DOHH2 (cell line): Measurements from ENCODE around the gene AHRR.

Experiments used
- H3F3A ChIP-seq: fragments of 200-600 bp; sonication (generic), shearing (Covaris generic); 2 replicates; pipeline ENCODE4 v1.6.0; 2016; ENCODE audit warnings: antibody characterized with exemption, mild to moderate bottlenecking; ENCODE audit not compliant: control insufficient read depth, insufficient read depth
- H3K27ac ChIP-seq: fragments of 200-600 bp; sonication (generic); 2 replicates; pipeline ENCODE4 v1.5.1; 2014; ENCODE audit warnings: low read depth, mild to moderate bottlenecking, low read length, moderate library complexity
- H3K27me3 ChIP-seq: fragments of 200-600 bp; sonication (generic); 2 replicates; pipeline ENCODE4 v1.6.1; 2014; ENCODE audit warnings: mild to moderate bottlenecking, low read length, mixed read lengths; ENCODE audit not compliant: control insufficient read depth
- H3K36me3 ChIP-seq: fragments of 200-600 bp; sonication (generic); 2 replicates; pipeline ENCODE4 v1.6.1; 2014; ENCODE audit warnings: mild to moderate bottlenecking, low read length, moderate library complexity, mixed read lengths; ENCODE audit not compliant: control insufficient read depth
- H3K4me1 ChIP-seq: fragments of 200-600 bp; sonication (generic); 2 replicates; pipeline ENCODE4 v1.6.1; 2014; ENCODE audit warnings: mild to moderate bottlenecking, low read length, mixed read lengths; ENCODE audit not compliant: control insufficient read depth
- H3K4me2 ChIP-seq: fragments of 200-600 bp; sonication (generic); 2 replicates; pipeline ENCODE4 v1.6.0; 2014; ENCODE audit warnings: mild to moderate bottlenecking, low read length, moderate library complexity
- H3K4me3 ChIP-seq: fragments of 200-600 bp; sonication (generic); 2 replicates; pipeline ENCODE4 v1.5.1; 2014; ENCODE audit warnings: mild to moderate bottlenecking, low read length, mixed read lengths
- H3K79me2 ChIP-seq: fragments of 200-600 bp; sonication (generic); 2 replicates; pipeline ENCODE4 v1.6.1; 2014; ENCODE audit warnings: mild to moderate bottlenecking, low read length, mixed read lengths; ENCODE audit not compliant: control insufficient read depth
- H3K9me2 ChIP-seq: fragments of 200-600 bp; sonication (generic); replicated peaks from 2 replicates; pipeline ENCODE4 v1.6.1; 2014; ENCODE audit warnings: mild to moderate bottlenecking, low read length, mixed read lengths; ENCODE audit not compliant: control insufficient read depth
- H3K9me3 ChIP-seq: fragments of 200-600 bp; sonication (generic); 2 replicates; pipeline ENCODE4 v1.6.1; 2014; ENCODE audit warnings: antibody characterized with exemption, low read length, mixed read lengths; ENCODE audit not compliant: control insufficient read depth, insufficient read depth
- H4K20me1 ChIP-seq: fragments of 200-600 bp; sonication (generic); 2 replicates; pipeline ENCODE4 v1.6.0; 2014; ENCODE audit warnings: low read depth, mild to moderate bottlenecking, antibody characterized with exemption, low read length, moderate library complexity; ENCODE audit not compliant: control insufficient read depth, insufficient read depth
- EZH2phosphoT487 ChIP-seq: fragments of 200-600 bp; sonication (generic); IDR thresholded peaks from 2 replicates; pipeline ENCODE4 v1.6.1; 2017; ENCODE audit warnings: borderline replicate concordance, mild to moderate bottlenecking, antibody characterized with exemption, low read length, moderate library complexity, mixed read lengths
- TF ChIP-seq, protein P1 (sequence below): fragments of 200-600 bp; sonication (generic); IDR thresholded peaks from one replicate; pipeline ENCODE4 v1.5.1; 2014; ENCODE audit warnings: antibody characterized with exemption, mild to moderate bottlenecking, low read depth, low read length; ENCODE audit not compliant: poor library complexity, severe bottlenecking

AHRR gene

GRCh38 chr5:483434-484140 lies 162.1 kb downstream of the AHRR start:
- Histone ChIP-seq H3F3A (no peaks in the 10 kb centered on the region), H3K27me3 (no peaks in the 10 kb centered on the region), H3K79me2 (no peaks in the 10 kb centered on the region), H3K4me3 (no peak overlapping the region), H3K9me2 (no peaks in the 10 kb centered on the region), H3K27ac (no peak overlapping the region), H3K4me1 (no peaks in the 10 kb centered on the region), H3K36me3 (no peaks in the 10 kb centered on the region), H4K20me1 (no peaks in the 10 kb centered on the region), H3K4me2 (no peak overlapping the region), H3K9me3 (no peaks in the 10 kb centered on the region)
- TF ChIP-seq EZH2phosphoT487 = no peak
- TF ChIP-seq, protein P1, sequence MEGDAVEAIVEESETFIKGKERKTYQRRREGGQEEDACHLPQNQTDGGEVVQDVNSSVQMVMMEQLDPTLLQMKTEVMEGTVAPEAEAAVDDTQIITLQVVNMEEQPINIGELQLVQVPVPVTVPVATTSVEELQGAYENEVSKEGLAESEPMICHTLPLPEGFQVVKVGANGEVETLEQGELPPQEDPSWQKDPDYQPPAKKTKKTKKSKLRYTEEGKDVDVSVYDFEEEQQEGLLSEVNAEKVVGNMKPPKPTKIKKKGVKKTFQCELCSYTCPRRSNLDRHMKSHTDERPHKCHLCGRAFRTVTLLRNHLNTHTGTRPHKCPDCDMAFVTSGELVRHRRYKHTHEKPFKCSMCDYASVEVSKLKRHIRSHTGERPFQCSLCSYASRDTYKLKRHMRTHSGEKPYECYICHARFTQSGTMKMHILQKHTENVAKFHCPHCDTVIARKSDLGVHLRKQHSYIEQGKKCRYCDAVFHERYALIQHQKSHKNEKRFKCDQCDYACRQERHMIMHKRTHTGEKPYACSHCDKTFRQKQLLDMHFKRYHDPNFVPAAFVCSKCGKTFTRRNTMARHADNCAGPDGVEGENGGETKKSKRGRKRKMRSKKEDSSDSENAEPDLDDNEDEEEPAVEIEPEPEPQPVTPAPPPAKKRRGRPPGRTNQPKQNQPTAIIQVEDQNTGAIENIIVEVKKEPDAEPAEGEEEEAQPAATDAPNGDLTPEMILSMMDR = no peak

- Histone ChIP-seq H3K9me3 (no peaks in the 10 kb centered on the region), H3F3A (no peaks in the 10 kb centered on the region), H3K27me3 (no peaks in the 10 kb centered on the region), H3K4me1 (no peaks in the 10 kb centered on the region), H4K20me1 (no peaks in the 10 kb centered on the region), H3K9me2 (no peaks in the 10 kb centered on the region), H3K36me3 (no peaks in the 10 kb centered on the region), H3K79me2 (no peaks in the 10 kb centered on the region), H3K4me2 (no peak overlapping the region), H3K4me3 (no peak overlapping the region), H3K27ac (no peak overlapping the region)
- TF ChIP-seq EZH2phosphoT487 = no peak
- TF ChIP-seq, protein P1 = no peak
These were observed 163.0 kb downstream of the AHRR start for GRCh38 chr5:484556-484955.

DNA sequence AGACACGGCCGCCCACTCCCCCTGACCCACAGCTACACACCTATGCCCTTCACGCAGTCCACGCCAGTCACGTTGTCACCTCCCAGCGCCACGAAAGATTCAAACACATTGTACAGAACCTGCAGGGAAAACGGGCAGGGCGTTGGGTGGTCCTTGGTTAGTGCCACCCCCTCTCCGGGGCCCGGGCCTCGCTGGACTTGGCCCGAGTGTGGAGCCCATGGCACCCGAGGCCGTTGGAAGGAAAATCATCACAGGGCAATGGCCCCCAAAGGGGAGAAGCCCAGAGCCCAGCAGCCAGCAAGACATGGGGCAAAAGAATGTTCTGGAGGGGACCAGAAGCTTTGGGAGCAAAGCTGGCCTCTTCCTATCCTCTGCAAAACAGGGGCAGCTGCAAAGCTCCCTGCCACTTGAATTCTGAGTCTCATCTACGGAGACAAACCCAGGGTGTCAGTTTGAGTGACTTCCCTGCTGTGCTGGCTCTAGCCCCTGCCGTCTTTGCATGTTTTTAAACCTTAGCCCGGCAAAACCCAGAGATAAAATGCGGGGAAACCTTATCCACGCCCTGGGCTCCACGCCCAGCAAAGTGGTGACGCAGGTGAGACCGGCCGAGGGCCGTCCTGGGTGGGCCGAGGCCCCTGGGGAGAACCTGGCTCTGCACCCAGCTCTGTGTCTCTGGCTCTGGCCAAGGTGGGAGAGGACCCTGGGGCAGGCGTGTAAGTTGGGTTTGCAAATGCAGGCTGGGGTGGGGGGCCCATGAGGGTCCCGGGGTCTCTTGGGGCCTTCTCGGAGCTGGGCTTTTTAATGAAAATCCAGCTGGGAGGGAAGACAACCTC lies 163.8 kb downstream of the AHRR start:
- Histone ChIP-seq H3K9me2 (no peaks in the 10 kb centered on the region), H3K4me2 (no peak overlapping the region), H4K20me1 (no peaks in the 10 kb centered on the region), H3K4me1 (no peaks in the 10 kb centered on the region), H3K27me3 (no peaks in the 10 kb centered on the region), H3F3A (no peaks in the 10 kb centered on the region), H3K36me3 (no peaks in the 10 kb centered on the region), H3K9me3 (no peaks in the 10 kb centered on the region), H3K27ac (no peak overlapping the region), H3K4me3 (no peak overlapping the region), H3K79me2 (no peaks in the 10 kb centered on the region)
- TF ChIP-seq, protein P1 = no peak
- no peak for TF ChIP-seq EZH2phosphoT487
